GM10266 (cell line): Measurements from ENCODE around the gene ZNF135.

Source experiments
- DNase-seq: peaks from one replicate; pipeline ENCODE4 v3.0.0; 2012; ENCODE audit errors: extremely low spot score
- CTCF ChIP-seq: IDR thresholded peaks from 2 replicates; pipeline ENCODE4 v1.5.1; 2012; ENCODE audit warnings: mild to moderate bottlenecking, low read depth; ENCODE audit not compliant: control insufficient read depth, insufficient read depth; ENCODE audit errors: missing control alignments

ZNF135 gene

GRCh38 chr19:58079792-58080191 is 20.7 kb downstream of the ZNF135 start:
- no peak for TF ChIP-seq CTCF
- DNase-seq = no peak

GRCh38 chr19:58083021-58083420 is 23.9 kb downstream of the ZNF135 start:
- DNase-seq = no peak
- TF ChIP-seq CTCF = no peak

GRCh38 chr19:58084596-58085347 is 25.7 kb downstream of the ZNF135 start:
- DNase-seq = peak; percentile 17
- TF ChIP-seq CTCF = no peak

GRCh38 chr19:58085348-58085875 is 26.3 kb downstream of the ZNF135 start:
- no peak for TF ChIP-seq CTCF
- no peak for DNase-seq

GRCh38 chr19:58086825-58087710 is 28.0 kb downstream of the ZNF135 start:
- DNase-seq = no peak
- no peak for TF ChIP-seq CTCF

GRCh38 chr19:58088521-58089052 is 29.5 kb downstream of the ZNF135 start:
- no peak for TF ChIP-seq CTCF
- no peak for DNase-seq
